K562 (cell line): ENCODE measurements around the gene KBTBD13. TPM values are rescaled to one million over a fixed set of nuclear protein-coding genes. Genes with fewer than 3 reads are reported as not detected.

ENCODE experiments used
- ARID4B ChIP-seq: sonication (generic); formaldehyde crosslinking; IDR thresholded peaks from 2 replicates; pipeline ENCODE4 v1.8.0; 2022; ENCODE audit warnings: mild to moderate bottlenecking, missing genetic modification reagents
- CBX1 ChIP-seq: sonication (generic); IDR thresholded peaks from 2 replicates; pipeline ENCODE4 v1.6.1; 2016; ENCODE audit warnings: antibody characterized with exemption, low read depth, mild to moderate bottlenecking
- CEBPZ ChIP-seq: fragments of 150-350 bp; IDR thresholded peaks from 2 replicates; pipeline ENCODE4 v1.6.1; 2014; ENCODE audit warnings: low read depth, mild to moderate bottlenecking, low read length, borderline replicate concordance
- E2F4 ChIP-seq: sonication (generic); formaldehyde crosslinking; IDR thresholded peaks from 2 replicates; pipeline ENCODE4 v1.8.0; 2022; ENCODE audit warnings: mild to moderate bottlenecking, low read depth, missing genetic modification reagents
- ESRRA ChIP-seq: fragments of 450-650 bp; IDR thresholded peaks from 2 replicates; pipeline ENCODE4 v1.6.1; 2014; ENCODE audit warnings: low read depth, mild to moderate bottlenecking, moderate library complexity, borderline replicate concordance
- PHB2 ChIP-seq: fragments of 450-650 bp; IDR thresholded peaks from 2 replicates; pipeline ENCODE4 v1.6.1; 2017; ENCODE audit warnings: low read depth
- ZBTB26 ChIP-seq: fragments of 450-650 bp; formaldehyde crosslinking; IDR thresholded peaks from 2 replicates; pipeline ENCODE4 v1.4.0; 2022; ENCODE audit warnings: missing genetic modification characterization
- ZBTB33 ChIP-seq: sonication (generic); formaldehyde crosslinking; IDR thresholded peaks from 2 replicates; pipeline ENCODE4 v1.8.1; 2023; ENCODE audit warnings: mild to moderate bottlenecking, missing genetic modification reagents
- ZBTB7A ChIP-seq: IDR thresholded peaks from 2 replicates; pipeline ENCODE4 v1.6.1; 2011; ENCODE audit warnings: low read depth, mild to moderate bottlenecking, low read length, moderate library complexity, borderline replicate concordance; ENCODE audit not compliant: control insufficient read depth
- ZFPM2 ChIP-seq: fragments of 250-450 bp; sonication (Bioruptor Pico); IDR thresholded peaks from 2 replicates; pipeline ENCODE4 v1.5.1; 2022; ENCODE audit warnings: mild to moderate bottlenecking
- ZNF395 ChIP-seq: fragments of 200-800 bp; sonication (Bioruptor generic); IDR thresholded peaks from 2 replicates; pipeline ENCODE4 v1.6.1; 2017; ENCODE audit warnings: missing genetic modification characterization, missing compliant biosample characterization
- polyA plus RNA-seq, 8 experiments: library from polyadenylated mRNA; depleted of rRNA in 4 of 8; stranded (reverse) in 5 of 8; unstranded in 3 of 8; fragments of >200 nt; fragmentation: Nextera tagmentation in 2 of 8; fragmentation: Illumina TruSeq in 1 of 8; extraction: Ambion mirVana in 2 of 8; extraction: Trizol in 1 of 8; gene quantifications; 2 replicates each; pipeline versions ENCODE4 v1.2.1 to v1.2.3, GENCODE V29; 2011 to 2014; ENCODE audit warnings: inconsistent platforms in 1 of 8, missing spikeins in 1 of 8
- total RNA-seq, 7 experiments: library from RNA; depleted of rRNA in 6 of 7; stranded (reverse); fragments of >200 nt in 6 of 7; fragmentation: Illumina TruSeq in 2 of 7; extraction: Trizol in 2 of 7; gene quantifications; 2 replicates each; pipeline versions ENCODE4 v1.2.1 to v1.2.3, GENCODE V29; 2011 to 2021; ENCODE audit warnings: low replicate concordance in 1 of 7

KBTBD13 gene
- total and polyA plus RNA-seq, 9 of the 15 experiments (the other 6 are each of a cell fraction or from before 2014, with no cell fraction given), result 0.07 to 0.13 (median 0.10) TPM; not detected in 3

GRCh38 chr15:65028921-65029735 lies 47.4 kb upstream of the KBTBD13 start, which contains the start of gene MTFMT (continued):
- TF ChIP-seq ARID4B (CRISPR knock-in tag), result peak; percentile 62
- no peak for TF ChIP-seq CEBPZ
- TF ChIP-seq CBX1, result no peak
- no peak for TF ChIP-seq E2F4
- no peak for TF ChIP-seq ZBTB33 (CRISPR knock-in tag)
- peak; percentile 58; the same call in 1 of the 2 replicates for TF ChIP-seq ZBTB7A
- no peak for TF ChIP-seq ZFPM2 (CRISPR knock-in tag)
- no peak for TF ChIP-seq ZBTB26 (CRISPR knock-in tag)
- no peak for TF ChIP-seq PHB2
- peak; percentile 71; the same call in 1 of the 2 replicates for TF ChIP-seq ESRRA
- TF ChIP-seq ZNF395 (CRISPR knock-in tag), result no peak
